Measurements from ENCODE around the gene ZBTB25.

ZBTB25 gene

GRCh38 chr14:64440494-64440893 lies 63.1 kb downstream of the ZBTB25 start:
- peak; percentile 21 for DNase-seq (ENCODE audit: low spot score)

DNA sequence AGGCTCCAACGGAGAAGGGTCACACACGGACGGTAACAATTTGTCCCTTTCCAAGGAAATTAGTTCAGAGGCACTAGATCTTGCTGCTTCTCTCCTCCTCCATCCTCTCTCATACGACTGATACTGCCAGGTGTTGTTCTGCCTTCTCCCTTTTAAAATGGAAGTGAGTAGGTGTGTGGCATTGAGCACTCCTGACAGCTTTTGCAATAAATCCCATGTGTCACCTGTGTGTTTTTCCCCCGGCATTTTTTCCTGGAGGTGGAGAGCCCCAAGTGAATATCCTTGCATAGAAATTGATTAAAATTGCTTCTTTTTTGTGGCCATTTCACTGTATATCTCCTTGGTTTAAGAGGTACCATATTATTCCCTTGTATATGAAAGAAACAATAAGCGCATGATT lies 64.5 kb downstream of the ZBTB25 start:
- no peak for DNase-seq (ENCODE audit: low spot score)

DNA sequence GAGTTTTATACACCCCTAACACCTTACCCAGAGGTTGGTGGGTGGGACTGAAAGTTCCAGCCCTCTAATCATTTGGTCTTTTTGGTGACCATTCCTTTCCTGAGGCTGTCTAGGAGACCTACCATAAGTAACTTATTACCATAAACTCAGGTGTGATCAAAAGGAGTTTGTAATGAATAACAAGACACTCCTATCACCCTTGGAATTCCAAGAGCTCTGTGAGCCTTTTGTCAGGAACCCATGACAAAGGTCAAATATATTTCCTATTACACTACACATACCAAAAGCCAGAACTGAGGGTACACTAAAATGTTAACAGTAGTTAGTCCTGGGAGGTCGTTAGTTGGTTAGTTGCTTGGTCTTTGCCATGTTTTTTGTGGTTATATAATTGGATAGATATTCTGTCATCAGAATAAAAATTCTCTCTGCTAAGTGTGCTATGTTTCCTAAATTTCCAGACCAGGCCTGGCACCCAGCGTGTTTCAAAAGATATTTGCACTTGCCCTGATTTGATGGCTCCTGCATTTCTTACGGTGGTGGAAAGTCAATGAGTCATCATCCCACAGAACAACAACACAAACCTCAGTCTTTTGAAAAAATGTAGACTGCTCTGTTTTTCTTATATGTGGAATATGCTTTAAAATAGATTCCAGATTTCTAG lies 65.3 kb downstream of the ZBTB25 start:
- DNase-seq (ENCODE audit: low spot score), result peak; percentile 86

DNA sequence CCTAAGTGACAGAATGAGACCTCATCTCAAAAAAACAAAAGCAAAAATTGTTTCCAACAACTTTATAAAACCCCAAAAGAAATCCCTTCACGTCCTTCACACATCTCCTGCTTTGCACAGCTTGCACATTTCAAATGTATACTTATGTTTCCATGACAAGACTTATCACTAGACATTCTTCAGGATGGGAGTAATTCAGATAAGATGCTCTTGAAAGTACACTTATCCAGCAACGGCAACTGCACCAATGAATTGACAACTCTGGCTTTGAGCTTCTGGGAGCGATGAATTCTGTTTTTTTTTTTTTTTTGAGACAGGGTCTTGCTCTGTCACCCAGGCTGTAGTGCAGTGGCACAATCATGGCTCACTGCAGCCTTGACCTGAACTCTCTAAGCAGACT lies 69.1 kb downstream of the ZBTB25 start:
- DNase-seq (ENCODE audit: low spot score), result no peak

DNA sequence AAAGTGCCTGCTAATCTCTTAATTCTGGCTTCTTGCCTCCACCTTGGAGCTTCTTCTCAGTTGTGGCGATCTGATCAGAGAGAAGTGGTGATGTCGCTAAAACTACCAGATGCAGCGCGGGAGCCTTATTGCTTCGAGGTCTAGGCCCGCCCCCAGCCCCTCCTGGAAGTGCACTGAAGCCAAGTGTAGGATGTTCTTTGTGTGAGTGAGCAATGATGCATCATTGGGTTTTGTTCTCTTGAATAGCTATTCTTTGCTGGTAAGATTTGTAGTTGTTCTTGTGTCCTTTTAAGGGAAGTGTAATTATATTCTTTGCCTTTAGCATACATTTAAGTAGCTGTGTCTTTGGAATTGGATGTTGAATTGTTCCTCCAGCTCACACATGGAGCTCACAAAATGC lies 79.7 kb downstream of the ZBTB25 start:
- peak; percentile 13 for DNase-seq (ENCODE audit: low spot score)

DNA sequence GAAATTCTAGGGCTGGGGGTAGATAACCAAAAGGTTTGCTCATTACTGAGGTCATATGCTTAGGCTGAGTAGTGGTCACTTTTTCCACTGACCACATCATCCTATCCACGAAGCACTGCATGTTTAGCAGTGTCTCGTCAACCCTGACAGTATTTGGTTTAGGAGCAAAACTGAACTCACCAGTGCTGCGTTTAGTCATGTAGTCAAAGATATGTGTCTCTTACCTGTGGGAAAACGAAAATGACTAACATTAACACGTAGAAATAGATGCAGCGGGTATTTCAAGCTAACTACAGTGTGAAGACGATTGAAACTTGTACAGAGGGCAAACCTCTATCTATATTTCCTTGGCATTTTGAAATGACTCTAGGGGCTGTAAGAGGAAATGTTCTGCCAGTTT lies 80.9 kb downstream of the ZBTB25 start:
- DNase-seq (ENCODE audit: low spot score), result no peak

- DNase-seq (ENCODE audit: low spot score), result no peak
Measured at GRCh38 chr14:64422005-64422404, 81.6 kb downstream of the ZBTB25 start.

DNA sequence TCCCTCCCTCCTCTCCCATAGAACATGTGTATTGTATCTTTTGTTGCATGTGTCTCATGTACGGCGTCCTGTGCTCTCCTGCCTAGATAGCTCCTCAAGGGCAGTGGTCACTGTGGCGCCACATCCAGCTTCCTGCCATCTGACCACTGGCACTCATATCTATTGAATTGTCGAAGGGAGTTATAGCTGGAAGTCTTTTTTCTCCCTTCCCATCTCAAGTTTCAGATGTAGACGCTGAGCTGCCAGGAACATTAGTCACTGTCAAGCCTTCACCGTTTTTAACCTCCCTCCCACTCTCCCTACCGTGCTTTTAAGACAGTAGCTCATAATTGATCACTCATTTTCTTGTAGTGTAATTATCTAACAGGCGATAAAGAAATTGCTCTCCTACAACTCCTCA lies 82.5 kb downstream of the ZBTB25 start:
- peak; percentile 32 for DNase-seq (ENCODE audit: low spot score)

DNA sequence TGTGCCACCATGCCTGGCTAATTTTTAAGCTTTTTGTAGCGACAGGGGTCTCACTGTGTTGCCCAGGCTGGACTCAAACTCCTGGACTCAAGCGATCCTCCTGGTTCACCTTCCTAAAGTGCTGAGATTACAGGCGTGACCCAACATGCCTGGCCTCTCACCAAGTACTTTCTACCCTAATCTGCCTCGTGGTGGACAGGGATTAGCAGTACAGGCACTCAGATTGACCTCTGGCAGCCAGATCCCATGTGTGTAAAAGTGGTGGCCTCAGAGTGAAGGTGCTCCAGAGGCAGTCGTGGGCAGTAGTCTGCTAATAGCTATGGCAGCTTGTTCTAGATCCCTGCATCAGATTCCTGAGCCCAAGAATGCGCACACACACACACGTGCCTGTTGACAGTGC lies 84.6 kb downstream of the ZBTB25 start:
- no peak for DNase-seq (ENCODE audit: low spot score)

- DNase-seq (ENCODE audit: low spot score), result no peak
Measured at GRCh38 chr14:64417771-64418125, 85.9 kb downstream of the ZBTB25 start.

DNA sequence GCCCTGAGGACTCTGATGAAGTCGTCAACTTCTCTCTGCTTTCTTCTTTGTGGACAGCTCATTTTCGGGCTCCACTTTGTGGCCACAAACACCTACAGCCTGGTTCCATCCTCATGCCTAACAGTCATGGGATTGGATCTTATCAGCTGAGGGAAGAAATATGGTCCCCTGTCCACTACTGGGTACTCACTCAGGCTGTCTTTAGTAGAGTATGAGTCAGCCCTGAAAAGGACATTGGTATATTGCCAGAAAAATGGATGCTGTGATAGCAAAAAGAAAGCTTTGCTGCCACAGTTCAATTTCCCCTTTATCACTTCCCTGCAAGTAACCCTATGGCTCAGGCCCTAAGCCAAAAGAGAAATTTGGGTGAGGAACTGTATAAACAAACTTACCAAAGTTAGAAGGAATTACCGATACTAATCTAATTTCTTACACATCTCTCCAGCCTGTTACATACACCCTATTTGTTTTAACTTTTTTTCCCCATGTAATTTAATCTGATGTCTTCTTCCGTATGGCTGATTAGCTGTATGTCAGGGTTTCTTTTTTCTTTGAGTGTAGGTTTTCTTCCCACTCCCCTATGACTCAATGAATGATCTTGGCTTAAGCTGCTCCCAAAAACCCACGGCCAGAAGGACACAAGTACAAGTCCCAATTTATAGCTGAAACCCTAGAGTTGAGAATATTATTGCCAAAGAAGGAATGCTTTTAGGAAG lies 86.4 kb downstream of the ZBTB25 start:
- DNase-seq (ENCODE audit: low spot score), result no peak

DNA sequence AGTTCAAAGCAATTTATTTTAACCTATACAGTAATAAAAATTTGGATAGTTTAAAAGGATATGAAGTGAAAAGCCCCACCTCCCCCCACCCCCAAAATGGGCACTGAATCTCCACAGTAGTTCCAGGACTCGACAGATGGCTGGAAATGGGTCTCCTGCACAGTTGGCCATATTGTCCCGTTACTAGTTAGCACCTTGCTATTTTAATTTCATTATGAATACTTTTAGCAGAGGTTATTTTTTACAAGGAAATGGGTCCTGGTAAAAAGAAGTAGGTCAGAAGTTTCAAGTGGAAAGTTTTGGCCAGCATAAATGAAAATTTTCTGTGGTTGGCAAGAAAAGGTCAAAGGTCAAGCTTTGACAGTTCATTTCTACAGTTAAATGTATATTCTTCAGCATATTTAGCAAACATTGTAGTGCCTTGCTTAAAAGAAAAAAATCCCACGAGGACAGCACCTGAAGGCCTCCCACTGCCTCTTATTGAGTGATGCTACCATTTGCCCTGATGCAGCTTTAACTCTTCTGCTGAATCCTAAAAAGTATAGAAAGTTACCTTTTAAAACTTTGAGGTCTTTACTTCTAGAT lies 87.2 kb downstream of the ZBTB25 start:
- DNase-seq (ENCODE audit: low spot score), result no peak

GRCh38 chr14:64412237-64412636 lies 91.4 kb downstream of the ZBTB25 start:
- DNase-seq (ENCODE audit: low spot score), result no peak

- no peak for DNase-seq (ENCODE audit: low spot score)
Measured at GRCh38 chr14:64411001-64411400, 92.6 kb downstream of the ZBTB25 start.

- no peak for DNase-seq (ENCODE audit: low spot score)
Measured at GRCh38 chr14:64410084-64410774, 93.4 kb downstream of the ZBTB25 start.

DNA sequence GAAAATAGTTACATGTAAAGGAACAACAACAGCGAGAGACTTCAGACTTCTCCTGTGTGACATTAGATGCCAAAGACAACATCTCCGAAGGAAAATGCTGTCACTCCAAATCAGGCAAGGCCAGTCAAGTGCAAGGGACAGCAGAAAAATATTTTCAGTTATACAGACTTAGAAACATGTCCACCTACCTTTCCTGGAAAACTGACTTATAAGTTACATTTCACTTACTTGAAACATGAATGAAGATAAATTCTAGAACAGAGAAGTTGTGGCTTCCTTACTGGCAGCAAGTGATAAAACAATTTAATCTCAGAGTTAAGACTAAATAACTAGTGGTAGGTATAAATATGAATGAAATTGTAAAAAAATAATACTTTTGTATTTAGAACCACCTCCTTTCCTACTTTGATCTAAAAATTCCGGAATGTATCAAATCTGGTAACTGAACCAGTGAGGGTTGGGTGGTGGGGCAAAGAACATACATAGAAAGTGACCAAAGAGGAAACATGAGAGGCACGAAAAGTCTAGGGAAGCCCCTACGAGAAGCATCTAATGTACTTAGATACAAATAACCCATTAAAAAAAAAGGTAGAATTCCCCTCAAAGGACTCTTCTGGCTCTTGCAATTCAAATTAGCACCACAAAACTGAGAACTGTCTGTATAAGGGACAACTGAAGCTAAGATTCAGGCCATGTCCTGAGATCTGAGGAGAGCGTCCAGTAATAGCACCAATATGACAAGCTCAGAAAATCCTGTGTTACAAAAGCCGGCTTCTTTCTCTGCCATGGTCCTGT lies 94.3 kb downstream of the ZBTB25 start:
- DNase-seq (ENCODE audit: low spot score), result no peak

GRCh38 chr14:64407329-64407728 lies 96.3 kb downstream of the ZBTB25 start:
- DNase-seq (ENCODE audit: low spot score), result no peak

DNA sequence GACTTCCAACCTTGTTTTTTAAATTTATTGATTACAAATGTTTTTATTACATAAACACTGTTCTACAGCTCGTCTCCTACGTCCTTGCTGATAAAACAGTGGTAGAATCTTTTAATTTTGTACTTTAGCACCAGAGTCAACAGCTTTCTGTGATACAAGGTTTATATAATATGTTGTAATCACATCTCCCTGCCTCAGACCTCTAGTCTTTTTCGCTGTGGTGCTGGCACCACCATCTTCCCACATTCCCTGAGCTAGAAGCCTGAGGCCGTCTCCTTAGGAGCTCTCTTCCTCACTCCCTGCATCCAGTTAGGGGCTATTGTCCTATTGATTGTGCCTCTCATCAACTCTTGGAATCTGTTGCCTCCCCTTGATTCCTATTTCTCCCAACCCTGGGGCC lies 98.3 kb downstream of the ZBTB25 start:
- no peak for DNase-seq (ENCODE audit: low spot score)

GRCh38 chr14:64401949-64402348 lies 101.7 kb downstream of the ZBTB25 start:
- no peak for DNase-seq (ENCODE audit: low spot score)

GRCh38 chr14:64400829-64401459 lies 102.7 kb downstream of the ZBTB25 start:
- DNase-seq (ENCODE audit: low spot score), result no peak

Measured in AG20443 (cell line).